ENCODE data around the gene UQCRC1. TPM values are rescaled to one million over a fixed set of nuclear protein-coding genes. Genes with fewer than 3 reads are reported as not detected.

UQCRC1 gene
- total RNA-seq, 2 donors from 2014 or later: 171 to 211 TPM

GRCh38 chr3:48641396-48641795 is 31.9 kb upstream of the UQCRC1 start:
- ATAC-seq (no peak), DNase-seq (ENCODE audit: low spot score) (no peak)
- no peak overlapping the region for H3K4me3 Mint-ChIP-seq
- no peak overlapping the region for H3K27ac Mint-ChIP-seq
- no peaks in the 10 kb centered on the region for H3K9me3 Mint-ChIP-seq
- no peaks in the 10 kb centered on the region for H3K4me1 Mint-ChIP-seq (ENCODE audit: low read depth in 2 of 2)
- H3K36me3 Mint-ChIP-seq: no peaks in the 10 kb centered on the region
- H3K27me3 Mint-ChIP-seq: no peaks in the 10 kb centered on the region

- Mint-ChIP-seq H3K4me3 (no peak overlapping the region), H3K27me3 (no peaks in the 10 kb centered on the region), H3K4me1 (ENCODE audit: low read depth in 2 of 2) (peaks cover 0 to 3% of the 10 kb centered on the region in 2 donors), H3K36me3 (no peaks in the 10 kb centered on the region), H3K9me3 (no peaks in the 10 kb centered on the region), H3K27ac (no peak overlapping the region)
- no peak for ATAC-seq
- no peak for DNase-seq (ENCODE audit: low spot score)
Measured at GRCh38 chr3:48639944-48640606, 30.6 kb upstream of the UQCRC1 start.

- Mint-ChIP-seq H3K4me1 (ENCODE audit: low read depth in 2 of 2) (peaks cover 7 to 9% of the 10 kb centered on the region in 2 donors), H3K36me3 (no peaks in the 10 kb centered on the region), H3K4me3 (no peak overlapping the region), H3K9me3 (no peaks in the 10 kb centered on the region), H3K27ac (no peak overlapping the region), H3K27me3 (no peaks in the 10 kb centered on the region)
- ATAC-seq: no peak
- no peak for DNase-seq (ENCODE audit: low spot score)
Measured at GRCh38 chr3:48637305-48637704, 27.9 kb upstream of the UQCRC1 start.

- H3K36me3 Mint-ChIP-seq: no peaks in the 10 kb centered on the region
- DNase-seq (ENCODE audit: low spot score) (no peak), ATAC-seq (no peak)
- peak overlapping the region; percentile 81 for H3K4me3 Mint-ChIP-seq
- H3K4me1 Mint-ChIP-seq (ENCODE audit: low read depth in 2 of 2): peaks cover 7 to 9% of the 10 kb centered on the region in 2 donors
- H3K27me3 Mint-ChIP-seq: no peaks in the 10 kb centered on the region
- no peaks in the 10 kb centered on the region for H3K9me3 Mint-ChIP-seq
- peak overlapping the region in 1 of 2 donors; percentile 72 for H3K27ac Mint-ChIP-seq
Measured at GRCh38 chr3:48636149-48636655, 26.8 kb upstream of the UQCRC1 start.

GRCh38 chr3:48635222-48636021 is 26.0 kb upstream of the UQCRC1 start, which contains the start of gene SLC26A6:
SLC26A6 (minus strand) TSS chr3:48635461; CDS start chr3:48635393, 68 bp downstream.
- peak within 1 kb of the TSS in 1 of 2 donors; percentile 72 for H3K27ac Mint-ChIP-seq
- H3K4me1 Mint-ChIP-seq (ENCODE audit: low read depth in 2 of 2): peaks cover 7 to 9% of the 10 kb centered on the region in 2 donors

GRCh38 chr3:48634661-48635221 is 25.3 kb upstream of the UQCRC1 start:
- Mint-ChIP-seq H3K27ac (peak overlapping the region in 1 of 2 donors; percentile 21), H3K27me3 (no peaks in the 10 kb centered on the region), H3K9me3 (no peaks in the 10 kb centered on the region), H3K4me1 (ENCODE audit: low read depth in 2 of 2) (peaks cover 7 to 9% of the 10 kb centered on the region in 2 donors), H3K4me3 (peak overlapping the region; percentile 81), H3K36me3 (no peaks in the 10 kb centered on the region)
- peak; percentile 75 for DNase-seq (ENCODE audit: low spot score)
- ATAC-seq: peak; percentile 26 to 31

More at GRCh38 chr3:48635222-48636021, 26.0 kb upstream of the UQCRC1 start, which contains the start of gene SLC26A6:
- no peaks in the 10 kb centered on the region for H3K9me3 Mint-ChIP-seq
- ATAC-seq (peak; percentile 98), DNase-seq (ENCODE audit: low spot score) (peak; percentile 99)
- H3K4me3 Mint-ChIP-seq: peak within 1 kb of the TSS; percentile 81
- no peaks in the 10 kb centered on the region for H3K36me3 Mint-ChIP-seq
- no peaks in the 10 kb centered on the region for H3K27me3 Mint-ChIP-seq

- no peaks in the 10 kb centered on the region for H3K36me3 Mint-ChIP-seq
- no peak overlapping the region for H3K27ac Mint-ChIP-seq
Measured at GRCh38 chr3:48633743-48634142, 24.3 kb upstream of the UQCRC1 start.

GRCh38 chr3:48633256-48633655 is 23.8 kb upstream of the UQCRC1 start:
- peak; percentile 48 for DNase-seq (ENCODE audit: low spot score)
- H3K27me3 Mint-ChIP-seq: no peaks in the 10 kb centered on the region
- no peaks in the 10 kb centered on the region for H3K36me3 Mint-ChIP-seq
- no peak for ATAC-seq
- peaks cover 7 to 15% of the 10 kb centered on the region in 2 donors for H3K4me1 Mint-ChIP-seq (ENCODE audit: low read depth in 2 of 2)
- no peaks in the 10 kb centered on the region for H3K9me3 Mint-ChIP-seq
- no peak overlapping the region for H3K4me3 Mint-ChIP-seq
- H3K27ac Mint-ChIP-seq: no peak overlapping the region

More at GRCh38 chr3:48633743-48634142, 24.3 kb upstream of the UQCRC1 start:
- no peaks in the 10 kb centered on the region for H3K27me3 Mint-ChIP-seq
- peaks cover 7 to 13% of the 10 kb centered on the region in 2 donors for H3K4me1 Mint-ChIP-seq (ENCODE audit: low read depth in 2 of 2)
- H3K4me3 Mint-ChIP-seq: peak overlapping the region; percentile 81
- DNase-seq (ENCODE audit: low spot score) (no peak), ATAC-seq (no peak)
- H3K9me3 Mint-ChIP-seq: no peaks in the 10 kb centered on the region

- H3K36me3 Mint-ChIP-seq: peaks cover 10% of the 10 kb centered on the region
- H3K4me1 Mint-ChIP-seq (ENCODE audit: low read depth in 2 of 2): peaks cover 7 to 15% of the 10 kb centered on the region in 2 donors
- H3K4me3 Mint-ChIP-seq: no peak overlapping the region
- ATAC-seq (no peak), DNase-seq (ENCODE audit: low spot score) (peak; percentile 60)
- H3K9me3 Mint-ChIP-seq: no peaks in the 10 kb centered on the region
- H3K27me3 Mint-ChIP-seq: no peaks in the 10 kb centered on the region
- H3K27ac Mint-ChIP-seq: no peak overlapping the region
Measured at GRCh38 chr3:48631516-48632448, 22.3 kb upstream of the UQCRC1 start.

GRCh38 chr3:48630833-48631232 is 21.4 kb upstream of the UQCRC1 start:
- Mint-ChIP-seq H3K27ac (no peak overlapping the region), H3K4me1 (ENCODE audit: low read depth in 2 of 2) (peaks cover 7 to 15% of the 10 kb centered on the region in 2 donors), H3K36me3 (peaks cover 10% of the 10 kb centered on the region), H3K27me3 (no peaks in the 10 kb centered on the region), H3K9me3 (no peaks in the 10 kb centered on the region), H3K4me3 (no peak overlapping the region)
- DNase-seq (ENCODE audit: low spot score) (peak; percentile 42), ATAC-seq (no peak)

- ATAC-seq (no peak), DNase-seq (ENCODE audit: low spot score) (peak; percentile 18)
- peaks cover 7 to 13% of the 10 kb centered on the region in 2 donors for H3K4me1 Mint-ChIP-seq (ENCODE audit: low read depth in 2 of 2)
Measured at GRCh38 chr3:48630407-48630806, 21.0 kb upstream of the UQCRC1 start.

GRCh38 chr3:48629894-48630293 is 20.4 kb upstream of the UQCRC1 start:
- DNase-seq (ENCODE audit: low spot score) (peak; percentile 46), ATAC-seq (no peak)
- H3K27ac Mint-ChIP-seq: no peak overlapping the region
- no peak overlapping the region for H3K4me3 Mint-ChIP-seq
- H3K9me3 Mint-ChIP-seq: no peaks in the 10 kb centered on the region
- peaks cover 10% of the 10 kb centered on the region for H3K36me3 Mint-ChIP-seq
- H3K4me1 Mint-ChIP-seq (ENCODE audit: low read depth in 2 of 2): peaks cover 7 to 12% of the 10 kb centered on the region in 2 donors
- H3K27me3 Mint-ChIP-seq: no peaks in the 10 kb centered on the region

More at GRCh38 chr3:48630407-48630806, 21.0 kb upstream of the UQCRC1 start:
- Mint-ChIP-seq H3K4me3 (no peak overlapping the region), H3K36me3 (peaks cover 10% of the 10 kb centered on the region), H3K27me3 (no peaks in the 10 kb centered on the region), H3K27ac (no peak overlapping the region), H3K9me3 (no peaks in the 10 kb centered on the region)

All from natural killer cell treated with Interleukin-12 subunit alpha and Interleukin-12 subunit beta and Interleukin-15 and Interleukin-18, amount 100 ng/mL, for 72 hours (primary cell).